Mesenchymal stem cell (in vitro differentiated cells and primary cell): ENCODE results near the gene DTX3.

ENCODE experiments used
- DNase-seq: peaks from one replicate; pipeline ENCODE4 v3.0.0-alpha.2; 2013
- H2AFZ ChIP-seq: one replicate; pipeline ENCODE4 v1.6.1; 2013; ENCODE audit warnings: low read depth, mild to moderate bottlenecking, control low read depth, inconsistent platforms, low read length, moderate library complexity
- H2AK5ac ChIP-seq: 2 replicates; pipeline ENCODE4 v1.6.1; 2013; ENCODE audit warnings: low read length, moderate library complexity, mild to moderate bottlenecking, inconsistent platforms; ENCODE audit not compliant: severe bottlenecking
- H2BK120ac ChIP-seq: one replicate; pipeline ENCODE4 v1.6.1; 2013; ENCODE audit warnings: low read depth, mild to moderate bottlenecking, inconsistent platforms, low read length, moderate library complexity
- H2BK12ac ChIP-seq, 2 experiments: one replicate each; pipeline ENCODE4 v1.6.1; 2013; ENCODE audit warnings: inconsistent platforms in 2 of 2, low read length in 2 of 2, mild to moderate bottlenecking in 2 of 2, moderate library complexity in 2 of 2, control low read depth in 1 of 2
- H2BK15ac ChIP-seq: one replicate; pipeline ENCODE4 v1.6.1; 2013; ENCODE audit warnings: mild to moderate bottlenecking, low read depth, inconsistent platforms; ENCODE audit not compliant: poor library complexity, severe bottlenecking
- H2BK5ac ChIP-seq: 2 replicates; pipeline ENCODE4 v1.6.1; 2013; ENCODE audit warnings: low read depth, mild to moderate bottlenecking, low read length, control low read depth, inconsistent platforms; ENCODE audit not compliant: poor library complexity, severe bottlenecking
- H3K14ac ChIP-seq, 2 experiments: one replicate each; pipeline ENCODE4 v1.6.1; 2013; ENCODE audit warnings: inconsistent platforms in 2 of 2, low read length in 2 of 2, control low read depth in 1 of 2, mild to moderate bottlenecking in 1 of 2, moderate library complexity in 1 of 2
- H3K18ac ChIP-seq, 2 experiments: one replicate each; pipeline ENCODE4 v1.6.1; 2013; ENCODE audit warnings: inconsistent platforms in 2 of 2, low read length in 2 of 2, control low read depth in 1 of 2, low read depth in 1 of 2, mild to moderate bottlenecking in 1 of 2
- H3K23ac ChIP-seq, 2 experiments: one replicate each; pipeline ENCODE4 v1.6.1; 2013; ENCODE audit warnings: inconsistent platforms in 2 of 2, low read length in 2 of 2, mild to moderate bottlenecking in 2 of 2, moderate library complexity in 2 of 2, control low read depth in 1 of 2
- H3K27ac ChIP-seq: 2 replicates; pipeline ENCODE4 v1.5.1; 2013; ENCODE audit warnings: mild to moderate bottlenecking, moderate library complexity, low read length, control low read depth, inconsistent platforms; ENCODE audit not compliant: poor library complexity, severe bottlenecking
- H3K27me3 ChIP-seq, 2 experiments: 2 replicates each; pipeline versions ENCODE4 v1.6.1 to v1.7.0; 2013; ENCODE audit warnings: low read length in 2 of 2, mild to moderate bottlenecking in 2 of 2, moderate library complexity in 2 of 2, control low read depth in 1 of 2, inconsistent platforms in 1 of 2; ENCODE audit not compliant: control insufficient read depth in 1 of 2, insufficient read depth in 1 of 2
- H3K36me3 ChIP-seq, 2 experiments: 2 replicates each; pipeline versions ENCODE4 v1.6.1 to v1.7.0; 2013; ENCODE audit warnings: low read length in 2 of 2, control low read depth in 1 of 2, inconsistent platforms in 1 of 2, low read depth in 1 of 2, mild to moderate bottlenecking in 1 of 2; ENCODE audit not compliant: insufficient read depth in 2 of 2, control insufficient read depth in 1 of 2
- H3K4ac ChIP-seq, 2 experiments: one replicate each; pipeline ENCODE4 v1.6.1; 2013; ENCODE audit warnings: inconsistent platforms in 2 of 2, low read length in 2 of 2, mild to moderate bottlenecking in 2 of 2, moderate library complexity in 2 of 2, control low read depth in 1 of 2, low read depth in 1 of 2
- H3K4me1 ChIP-seq: 2 replicates; pipeline ENCODE4 v1.6.1; 2013; ENCODE audit warnings: low read depth, low read length, control low read depth; ENCODE audit not compliant: control insufficient read depth, insufficient read depth
- H3K4me2 ChIP-seq: 2 replicates; pipeline ENCODE4 v1.6.1; 2013; ENCODE audit warnings: low read length, mild to moderate bottlenecking, inconsistent platforms; ENCODE audit not compliant: poor library complexity, severe bottlenecking
- H3K4me3 ChIP-seq, 2 experiments: 2 replicates each; pipeline versions ENCODE4 v1.5.1 to v1.7.0; 2013; ENCODE audit warnings: low read length in 2 of 2, mild to moderate bottlenecking in 2 of 2, control low read depth in 1 of 2, low read depth in 1 of 2; ENCODE audit not compliant: insufficient read depth in 1 of 2
- H3K79me1 ChIP-seq: replicated peaks from 2 replicates; pipeline ENCODE4 v1.6.1; 2013; ENCODE audit warnings: mild to moderate bottlenecking, control low read depth, low read length, inconsistent platforms; ENCODE audit not compliant: poor library complexity, severe bottlenecking
- H3K9ac ChIP-seq: 2 replicates; pipeline ENCODE4 v1.7.0; 2013; ENCODE audit warnings: mild to moderate bottlenecking, low read length, moderate library complexity
- H3K9me3 ChIP-seq: 2 replicates; pipeline ENCODE4 v1.7.0; 2013; ENCODE audit warnings: mild to moderate bottlenecking, low read length; ENCODE audit not compliant: control insufficient read depth
- H4K8ac ChIP-seq: one replicate; pipeline ENCODE4 v1.6.1; 2013; ENCODE audit warnings: inconsistent platforms, mild to moderate bottlenecking, low read length, moderate library complexity
- H4K91ac ChIP-seq: one replicate; pipeline ENCODE4 v1.6.1; 2013; ENCODE audit warnings: mild to moderate bottlenecking, low read length, inconsistent platforms
- WGBS: methylation state at CpG from one replicate; pipeline ENCODE4 v1.1.7; 2013; ENCODE audit warnings: mixed read lengths; 5-methylcytosine and 5-hydroxymethylcytosine counted together

DTX3 gene

DNA sequence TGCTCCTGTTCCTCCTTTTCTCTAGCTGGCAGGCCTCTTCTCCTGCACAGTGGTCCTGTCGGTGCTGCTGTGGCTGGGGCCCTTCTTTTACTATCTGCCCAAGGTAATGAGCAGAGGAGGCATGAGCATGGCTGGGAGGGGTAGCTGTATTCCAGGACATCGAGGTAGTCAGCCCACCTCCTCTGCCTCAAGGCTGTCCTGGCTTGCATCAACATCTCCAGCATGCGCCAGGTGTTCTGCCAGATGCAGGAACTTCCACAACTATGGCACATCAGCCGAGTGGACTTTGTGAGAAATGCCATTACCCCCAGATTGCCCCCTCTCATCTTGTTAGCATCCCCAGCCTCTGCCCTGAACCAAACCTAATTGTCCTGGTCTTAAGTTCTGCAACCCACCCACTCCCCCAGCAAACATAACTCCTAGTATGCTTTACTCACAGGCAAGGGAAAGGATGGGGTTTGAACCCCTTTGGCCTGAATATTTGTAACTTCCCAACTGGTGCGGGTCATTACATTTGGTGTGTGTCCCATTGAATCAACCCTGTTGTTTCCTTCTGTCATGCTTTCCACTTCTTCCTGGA is 19.3 kb downstream of the DTX3 start:
- WGBS = 67% methylated on average over 4 of the region's 5 CpGs
- H3K27me3 ChIP-seq = peaks cover 97 to 98% of the 10 kb centered on the region in 2 experiments
- no peak overlapping the region for H2BK120ac ChIP-seq
- H3K4me1 ChIP-seq = peaks cover 25% of the 10 kb centered on the region
- no peak overlapping the region for H3K18ac ChIP-seq
- no peak overlapping the region for H3K9ac ChIP-seq
- no peaks in the 10 kb centered on the region for H3K79me1 ChIP-seq
- no peak overlapping the region for H2BK12ac ChIP-seq
- no peak overlapping the region for H2BK5ac ChIP-seq
- H3K4me3 ChIP-seq = no peak overlapping the region
- no peak overlapping the region for H3K27ac ChIP-seq
- no peak overlapping the region for H3K4ac ChIP-seq
- H4K91ac ChIP-seq = no peak overlapping the region
- no peak overlapping the region for H2AFZ ChIP-seq
- no peak overlapping the region for H3K4me2 ChIP-seq
- no peak overlapping the region for H3K14ac ChIP-seq
- H2AK5ac ChIP-seq = no peak overlapping the region
- no peaks in the 10 kb centered on the region for H3K36me3 ChIP-seq
- no peak overlapping the region for H4K8ac ChIP-seq
- DNase-seq = no peak
- no peak overlapping the region for H3K23ac ChIP-seq
- no peak overlapping the region for H2BK15ac ChIP-seq
- no peaks in the 10 kb centered on the region for H3K9me3 ChIP-seq

DNA sequence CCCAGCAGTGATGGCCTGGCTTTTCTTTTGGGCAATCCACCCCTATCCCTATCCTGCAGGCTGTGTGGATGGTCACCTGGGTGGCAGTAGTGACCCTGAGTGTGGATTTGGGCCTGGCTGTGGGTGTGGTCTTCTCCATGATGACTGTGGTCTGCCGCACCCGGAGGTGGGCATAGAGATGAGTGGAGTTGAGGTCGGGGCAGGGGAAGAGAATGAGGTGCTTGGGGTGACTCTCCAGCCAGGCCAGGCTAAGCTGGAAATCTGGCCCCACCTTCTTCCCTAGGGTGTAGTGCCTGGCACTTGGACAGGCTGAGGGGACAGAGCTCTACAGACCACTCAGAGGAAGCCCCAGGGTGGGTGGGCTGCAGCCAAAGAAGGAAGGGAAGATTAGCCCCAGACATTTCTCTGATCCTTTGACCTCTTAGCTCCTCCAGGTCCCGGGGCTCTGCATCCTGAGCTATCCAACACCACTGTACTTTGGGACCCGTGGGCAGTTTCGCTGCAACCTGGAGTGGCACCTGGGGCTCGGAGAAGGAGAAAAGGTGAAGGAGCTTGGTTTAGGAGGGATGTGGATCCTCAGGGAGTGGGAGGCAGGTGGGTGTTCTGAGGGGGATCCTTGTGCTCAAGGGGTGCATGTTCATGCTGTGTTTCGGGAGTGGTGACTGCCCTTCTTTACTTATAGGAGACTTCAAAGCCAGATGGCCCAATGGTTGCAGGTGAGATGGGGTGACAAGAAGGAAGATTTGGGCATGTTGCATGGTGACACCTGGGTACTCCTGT is 20.0 kb downstream of the DTX3 start:
- no peaks in the 10 kb centered on the region for H3K9me3 ChIP-seq
- H3K23ac ChIP-seq = no peak overlapping the region
- no peak overlapping the region for H4K91ac ChIP-seq
- no peak for DNase-seq
- no peak overlapping the region for H4K8ac ChIP-seq
- H3K79me1 ChIP-seq = no peaks in the 10 kb centered on the region
- H2AFZ ChIP-seq = no peak overlapping the region
- peaks cover 95% of the 10 kb centered on the region in 2 experiments for H3K27me3 ChIP-seq
- no peaks in the 10 kb centered on the region for H3K36me3 ChIP-seq
- H3K27ac ChIP-seq = no peak overlapping the region
- no peak overlapping the region for H2BK120ac ChIP-seq
- no peak overlapping the region for H2BK5ac ChIP-seq
- no peak overlapping the region for H2AK5ac ChIP-seq
- H3K4me3 ChIP-seq = no peak overlapping the region
- H3K4ac ChIP-seq = no peak overlapping the region
- H2BK12ac ChIP-seq = no peak overlapping the region
- H3K14ac ChIP-seq = no peak overlapping the region
- 74% methylated on average over 8 of the region's 8 CpGs for WGBS
- no peak overlapping the region for H3K9ac ChIP-seq
- H3K4me1 ChIP-seq = peaks cover 21% of the 10 kb centered on the region
- H3K18ac ChIP-seq = no peak overlapping the region
- no peak overlapping the region for H2BK15ac ChIP-seq
- no peak overlapping the region for H3K4me2 ChIP-seq

DNA sequence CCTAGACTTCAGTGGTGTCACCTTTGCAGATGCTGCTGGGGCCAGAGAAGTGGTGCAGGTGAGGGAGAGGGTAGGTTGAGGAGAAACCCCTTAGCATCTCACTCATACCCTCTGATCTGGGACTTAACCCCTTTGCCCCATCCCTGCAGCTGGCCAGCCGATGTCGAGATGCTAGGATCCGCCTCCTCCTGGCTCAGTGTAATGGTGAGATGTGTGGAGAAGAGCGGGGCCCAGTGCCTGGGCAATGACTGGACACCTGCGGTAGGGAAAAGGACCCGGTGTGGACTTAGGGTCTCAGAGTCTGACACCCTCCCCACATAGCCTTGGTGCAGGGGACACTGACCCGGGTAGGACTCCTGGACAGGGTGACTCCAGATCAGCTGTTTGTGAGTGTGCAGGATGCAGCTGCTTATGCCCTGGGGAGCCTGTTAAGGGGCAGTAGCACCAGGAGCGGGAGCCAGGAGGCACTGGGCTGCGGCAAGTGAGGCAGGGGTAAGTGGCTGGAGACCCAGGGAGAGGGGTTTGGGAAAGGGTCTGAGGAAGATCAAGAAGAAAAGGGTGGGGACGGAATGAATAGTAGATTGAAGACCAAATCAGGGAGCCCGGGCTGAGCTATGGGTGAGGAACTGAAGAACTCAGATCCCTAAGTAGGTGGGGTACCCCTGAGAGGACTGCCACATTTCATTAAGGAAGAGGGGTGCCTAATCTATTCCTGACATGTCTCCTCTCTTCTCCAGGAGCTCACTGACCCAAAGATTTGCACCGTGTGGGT is 20.8 kb downstream of the DTX3 start:
- no peak for DNase-seq
- Histone ChIP-seq H3K23ac (no peak overlapping the region), H2BK12ac (no peak overlapping the region), H2BK120ac (no peak overlapping the region), H3K4me1 (peaks cover 19% of the 10 kb centered on the region), H3K27ac (no peak overlapping the region), H3K36me3 (no peaks in the 10 kb centered on the region), H2AFZ (no peak overlapping the region), H3K4ac (no peak overlapping the region), H2AK5ac (no peak overlapping the region), H3K27me3 (peaks cover 95% of the 10 kb centered on the region in 2 experiments), H2BK15ac (no peak overlapping the region), H3K14ac (no peak overlapping the region), H3K9ac (no peak overlapping the region), H3K79me1 (no peaks in the 10 kb centered on the region), H3K18ac (no peak overlapping the region), H4K91ac (no peak overlapping the region), H3K4me2 (no peak overlapping the region), H3K4me3 (no peak overlapping the region), H3K9me3 (no peaks in the 10 kb centered on the region), H4K8ac (no peak overlapping the region), H2BK5ac (no peak overlapping the region)
- 72% methylated on average over 12 of the region's 12 CpGs for WGBS
